Endothelial cell (in vitro differentiated cells): ENCODE data around the gene ARL16. TPM values are rescaled to one million over a fixed set of nuclear protein-coding genes. Genes with fewer than 3 reads are reported as not detected.

Experiments used
- DNase-seq: peaks from one replicate; pipeline ENCODE4 v3.0.0; 2021; ENCODE audit warnings: low spot score
- H3K27ac Mint-ChIP-seq: one replicate; pipeline ENCODE4 v1.8.0; 2021; ENCODE audit warnings: mixed read lengths, inconsistent platforms; ENCODE audit not compliant: unreplicated experiment
- H3K27me3 Mint-ChIP-seq: one replicate; pipeline ENCODE4 v1.8.0; 2021; ENCODE audit warnings: mild to moderate bottlenecking, moderate library complexity, mixed read lengths, inconsistent platforms; ENCODE audit not compliant: unreplicated experiment
- H3K36me3 Mint-ChIP-seq: one replicate; pipeline ENCODE4 v1.8.0; 2021; ENCODE audit warnings: mild to moderate bottlenecking, low read depth, mixed read lengths, inconsistent platforms; ENCODE audit not compliant: unreplicated experiment
- H3K4me1 Mint-ChIP-seq: one replicate; pipeline ENCODE4 v1.8.0; 2021; ENCODE audit warnings: mild to moderate bottlenecking, mixed read lengths, inconsistent platforms; ENCODE audit not compliant: unreplicated experiment
- H3K4me3 Mint-ChIP-seq: one replicate; pipeline ENCODE4 v1.8.0; 2021; ENCODE audit warnings: mild to moderate bottlenecking, mixed read lengths, inconsistent platforms; ENCODE audit not compliant: unreplicated experiment
- H3K9me3 Mint-ChIP-seq: one replicate; pipeline ENCODE4 v1.8.0; 2021; ENCODE audit warnings: mixed read lengths, inconsistent platforms; ENCODE audit not compliant: unreplicated experiment
- CTCF ChIP-seq: fragments of 200-600 bp; sonication (generic); IDR thresholded peaks from one replicate; pipeline ENCODE4 v1.5.0; 2021; ENCODE audit warnings: antibody characterized with exemption; ENCODE audit not compliant: unreplicated experiment
- total RNA-seq: library from RNA; stranded (reverse); fragmentation: NEBNext Ultra II Directional; extraction: Animal tissue kit (Norgen Biotek cat#: 25700); gene quantifications from one replicate; pipeline ENCODE4 v1.2.1, GENCODE V29; 2021; ENCODE audit not compliant: unreplicated experiment

Gene ARL16
- total RNA-seq, 1 donor from 2014 or later = 54.0 TPM

GRCh38 chr17:81717766-81718089 lies 34.1 kb upstream of the ARL16 start:
- DNase-seq = no peak
- peaks cover 6% of the 10 kb centered on the region for H3K27me3 Mint-ChIP-seq
- H3K4me1 Mint-ChIP-seq = peaks cover 2% of the 10 kb centered on the region
- no peaks in the 10 kb centered on the region for H3K36me3 Mint-ChIP-seq
- TF ChIP-seq CTCF = no peak
- peak overlapping the region; percentile 51 for H3K4me3 Mint-ChIP-seq
- H3K9me3 Mint-ChIP-seq = no peaks in the 10 kb centered on the region
- no peak overlapping the region for H3K27ac Mint-ChIP-seq

- Mint-ChIP-seq H3K4me1 (peaks cover 4% of the 10 kb centered on the region), H3K27me3 (peaks cover 6% of the 10 kb centered on the region), H3K27ac (no peak overlapping the region), H3K9me3 (no peaks in the 10 kb centered on the region), H3K4me3 (no peak overlapping the region), H3K36me3 (no peaks in the 10 kb centered on the region)
- DNase-seq = no peak
- no peak for TF ChIP-seq CTCF
Measured at GRCh38 chr17:81717049-81717765, 33.6 kb upstream of the ARL16 start.

GRCh38 chr17:81716674-81716996 lies 33.0 kb upstream of the ARL16 start:
- DNase-seq = no peak
- H3K27me3 Mint-ChIP-seq = peaks cover 5% of the 10 kb centered on the region
- H3K27ac Mint-ChIP-seq = no peak overlapping the region
- no peak overlapping the region for H3K4me3 Mint-ChIP-seq
- no peaks in the 10 kb centered on the region for H3K9me3 Mint-ChIP-seq
- H3K4me1 Mint-ChIP-seq = peaks cover 4% of the 10 kb centered on the region
- no peak for TF ChIP-seq CTCF
- no peaks in the 10 kb centered on the region for H3K36me3 Mint-ChIP-seq

GRCh38 chr17:81715872-81716673 lies 32.5 kb upstream of the ARL16 start:
- no peak for TF ChIP-seq CTCF
- Mint-ChIP-seq H3K27ac (no peak overlapping the region), H3K36me3 (no peaks in the 10 kb centered on the region), H3K27me3 (peaks cover 5% of the 10 kb centered on the region), H3K4me3 (no peak overlapping the region), H3K9me3 (no peaks in the 10 kb centered on the region), H3K4me1 (peaks cover 4% of the 10 kb centered on the region)
- DNase-seq = no peak
